Ovary (tissue), 3 donors: ENCODE results near the gene EHHADH.

Source experiments
- CTCF ChIP-seq, 3 donors: fragments of 450-650 bp in 2 of 3; fragments of 200-600 bp in 1 of 3; IDR thresholded peaks; one replicate each; pipeline versions ENCODE4 v1.5.1 to v1.8.0; 2016 to 2022; ENCODE audit warnings: antibody characterized with exemption in 3 of 3, mild to moderate bottlenecking in 1 of 3
- EP300 ChIP-seq: sonication (generic); formaldehyde crosslinking; IDR thresholded peaks from one replicate; pipeline ENCODE4 v1.6.1; 2017; ENCODE audit warnings: antibody characterized with exemption
- POLR2A ChIP-seq: fragments of 450-650 bp; IDR thresholded peaks from one replicate; pipeline ENCODE4 v1.6.1; 2017; ENCODE audit warnings: antibody characterized with exemption, mild to moderate bottlenecking, moderate library complexity
- donor health status: DM: no; HTN: no; CAD: no.

DNA sequence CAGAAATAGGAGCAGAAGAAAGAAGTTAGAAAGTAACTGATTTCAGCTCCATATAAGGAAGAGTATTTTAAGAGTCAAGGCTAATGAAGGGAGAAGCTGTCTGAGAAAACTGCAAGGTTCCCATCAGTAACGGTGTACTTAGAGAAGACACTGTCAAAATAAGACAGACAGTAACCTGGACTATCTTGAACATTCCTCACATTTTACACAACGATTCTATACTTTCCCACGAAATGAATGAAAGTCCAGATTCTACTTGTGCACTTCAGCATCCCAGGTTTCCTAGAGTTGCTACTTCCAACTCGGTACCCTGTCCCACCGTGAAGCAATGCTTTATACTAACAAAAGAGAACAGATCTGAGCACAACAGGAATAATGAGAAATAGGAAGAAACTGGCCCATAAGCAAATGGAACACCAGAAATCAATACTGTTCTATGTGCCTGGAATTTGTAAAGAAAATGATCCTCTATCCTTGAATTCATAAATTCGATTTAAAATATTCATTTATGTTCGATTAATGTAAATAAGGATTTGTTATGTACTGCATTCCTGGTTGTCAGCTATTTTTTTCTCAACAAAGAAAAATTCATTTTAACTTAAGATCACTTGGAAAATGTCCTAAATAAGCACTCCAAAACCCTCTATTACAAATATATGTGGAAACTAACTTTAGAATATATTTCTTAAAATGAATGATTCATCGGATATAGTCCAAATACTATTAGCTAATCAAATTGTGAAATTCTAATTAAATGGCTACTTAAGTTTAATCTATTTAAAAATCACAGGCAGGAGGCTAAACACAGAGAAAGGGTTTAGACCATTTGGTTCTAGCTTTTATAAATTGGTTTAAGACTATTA is 102.5 kb downstream of the EHHADH start:
- no peak for TF ChIP-seq CTCF (IDR thresholded peaks at IDR 0.05)
- TF ChIP-seq EP300: no peak
- TF ChIP-seq POLR2A: no peak
